ENCODE measurements around the gene TRAPPC12. TPM values are rescaled to one million over a fixed set of nuclear protein-coding genes. Genes with fewer than 3 reads are reported as not detected.

Gene TRAPPC12
- total RNA-seq = 100 to 1,000 TPM in 2 of 6 donors, 10 to 100 TPM in 4; 68.1 to 307 (median 91.5) TPM

DNA sequence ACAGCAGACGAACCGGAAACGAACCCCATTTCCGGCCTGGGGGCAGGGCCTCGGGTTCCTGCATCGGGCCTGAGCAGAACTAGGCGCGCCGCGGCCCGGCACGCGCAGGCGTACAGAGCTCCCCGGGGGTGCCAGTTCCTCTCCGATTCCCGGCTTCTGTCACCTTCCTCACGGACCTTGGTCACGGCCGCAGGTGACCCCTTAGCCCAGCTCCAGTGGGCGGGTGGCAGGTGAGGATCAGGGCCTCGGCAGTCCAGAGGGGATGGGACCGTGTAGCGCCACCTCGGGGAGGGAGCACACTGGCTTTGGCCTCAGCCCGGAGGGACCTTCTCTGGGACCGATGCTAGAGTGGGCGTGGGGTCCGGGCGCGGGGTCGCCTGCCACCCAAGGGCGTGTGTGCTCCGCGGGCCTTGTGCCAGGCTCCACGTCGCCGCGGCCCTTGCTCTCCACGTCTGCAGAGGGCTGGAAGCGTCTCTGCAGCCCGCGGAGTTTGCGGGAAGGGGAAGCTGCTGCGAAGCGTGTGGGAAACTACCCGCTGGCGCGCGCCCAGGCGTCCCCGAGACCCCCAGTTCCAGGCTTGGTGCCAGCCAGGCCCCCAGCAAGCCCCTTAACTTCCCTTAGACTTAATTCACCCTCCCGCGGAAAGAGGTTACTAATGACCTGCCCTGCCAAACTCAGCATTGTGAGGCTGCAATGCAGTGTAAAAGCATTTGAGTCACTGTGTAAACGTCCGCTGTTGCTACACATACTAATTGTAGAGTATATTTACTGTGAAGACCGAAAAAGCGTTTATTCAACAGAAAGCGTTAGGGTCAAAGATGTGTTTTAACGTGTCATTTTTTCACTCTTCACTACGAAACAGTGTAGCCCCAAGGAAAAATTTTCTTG lies at the start of gene TRAPPC12:
Gene TRAPPC12 (plus strand): TSS at position 48 of the 888 bp plus-strand sequence. CDS start 7,930 bp downstream, outside the sequence.
- TF ChIP-seq, protein P1, sequence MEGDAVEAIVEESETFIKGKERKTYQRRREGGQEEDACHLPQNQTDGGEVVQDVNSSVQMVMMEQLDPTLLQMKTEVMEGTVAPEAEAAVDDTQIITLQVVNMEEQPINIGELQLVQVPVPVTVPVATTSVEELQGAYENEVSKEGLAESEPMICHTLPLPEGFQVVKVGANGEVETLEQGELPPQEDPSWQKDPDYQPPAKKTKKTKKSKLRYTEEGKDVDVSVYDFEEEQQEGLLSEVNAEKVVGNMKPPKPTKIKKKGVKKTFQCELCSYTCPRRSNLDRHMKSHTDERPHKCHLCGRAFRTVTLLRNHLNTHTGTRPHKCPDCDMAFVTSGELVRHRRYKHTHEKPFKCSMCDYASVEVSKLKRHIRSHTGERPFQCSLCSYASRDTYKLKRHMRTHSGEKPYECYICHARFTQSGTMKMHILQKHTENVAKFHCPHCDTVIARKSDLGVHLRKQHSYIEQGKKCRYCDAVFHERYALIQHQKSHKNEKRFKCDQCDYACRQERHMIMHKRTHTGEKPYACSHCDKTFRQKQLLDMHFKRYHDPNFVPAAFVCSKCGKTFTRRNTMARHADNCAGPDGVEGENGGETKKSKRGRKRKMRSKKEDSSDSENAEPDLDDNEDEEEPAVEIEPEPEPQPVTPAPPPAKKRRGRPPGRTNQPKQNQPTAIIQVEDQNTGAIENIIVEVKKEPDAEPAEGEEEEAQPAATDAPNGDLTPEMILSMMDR (IDR thresholded peaks at IDR 0.05) = peak; percentile 12 to 56 (median 35)
- TF ChIP-seq POLR2AphosphoS5 (IDR thresholded peaks at IDR 0.05) (peak; percentile 86 to 87), POLR2A (IDR thresholded peaks at IDR 0.05) (peak; percentile 52 to 88 (median 76)), EP300 (IDR thresholded peaks at IDR 0.05) (peak in 1 of 4 donors; percentile 21)
- no peaks in the 10 kb centered on the region for H3K9me3 ChIP-seq
- H3K4me3 ChIP-seq = peak within 1 kb of the TSS; percentile 70 to 90 (median 86)
- ATAC-seq (ENCODE audit: low FRiP score in 2 of 2) = peak; percentile 95 to 96
- DNase-seq = peak; percentile 94 to 97
- 1 to 4% methylated on average over 13 to 43 of the region's 61 CpGs for WGBS, 2 donors
- H3K36me3 ChIP-seq = peaks cover 0 to 4% (median 0%) of the 10 kb centered on the region in 4 donors
- peak within 1 kb of the TSS; percentile 91 to 97 (median 93) for H3K27ac ChIP-seq
- H3K4me1 ChIP-seq = peaks cover 25 to 44% (median 30%) of the 10 kb centered on the region in 4 donors
- H3K27me3 ChIP-seq = no peaks in the 10 kb centered on the region

DNA sequence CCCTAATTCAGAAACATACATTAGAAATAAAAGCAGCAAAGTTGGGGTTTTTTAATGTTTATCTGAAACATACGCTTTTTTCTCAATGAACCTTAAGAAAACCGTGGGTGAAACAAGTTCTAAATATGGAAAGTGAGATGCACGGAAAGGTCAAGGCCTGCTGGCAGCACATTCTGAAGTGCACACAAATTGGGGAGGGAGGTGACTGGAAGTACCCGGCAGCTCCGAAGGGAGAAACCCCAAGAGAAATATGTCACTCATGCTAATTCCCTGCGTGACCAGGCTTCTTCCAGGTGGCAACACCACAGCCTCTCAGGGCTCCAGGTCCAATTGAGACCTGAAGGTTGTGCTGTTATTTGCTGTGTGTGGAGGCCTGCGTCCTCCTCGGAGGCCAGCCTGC lies 47.4 kb upstream of the TRAPPC12 start:
- TF ChIP-seq POLR2AphosphoS5 (IDR thresholded peaks at IDR 0.05) (no peak), POLR2A (IDR thresholded peaks at IDR 0.05) (no peak), EP300 (IDR thresholded peaks at IDR 0.05) (no peak)
- TF ChIP-seq, protein P1 (IDR thresholded peaks at IDR 0.05) = no peak
- DNase-seq (no peak), ATAC-seq (ENCODE audit: low FRiP score in 2 of 2) (no peak)
- Histone ChIP-seq H3K27me3 (no peaks in the 10 kb centered on the region), H3K4me1 (no peaks in the 10 kb centered on the region), H3K36me3 (peaks cover 4 to 34% (median 16%) of the 10 kb centered on the region in 4 donors), H3K4me3 (no peak overlapping the region), H3K27ac (no peak overlapping the region), H3K9me3 (no peaks in the 10 kb centered on the region)
- 96% methylated on average over 8 of the region's 8 CpGs for WGBS, 2 donors

DNA sequence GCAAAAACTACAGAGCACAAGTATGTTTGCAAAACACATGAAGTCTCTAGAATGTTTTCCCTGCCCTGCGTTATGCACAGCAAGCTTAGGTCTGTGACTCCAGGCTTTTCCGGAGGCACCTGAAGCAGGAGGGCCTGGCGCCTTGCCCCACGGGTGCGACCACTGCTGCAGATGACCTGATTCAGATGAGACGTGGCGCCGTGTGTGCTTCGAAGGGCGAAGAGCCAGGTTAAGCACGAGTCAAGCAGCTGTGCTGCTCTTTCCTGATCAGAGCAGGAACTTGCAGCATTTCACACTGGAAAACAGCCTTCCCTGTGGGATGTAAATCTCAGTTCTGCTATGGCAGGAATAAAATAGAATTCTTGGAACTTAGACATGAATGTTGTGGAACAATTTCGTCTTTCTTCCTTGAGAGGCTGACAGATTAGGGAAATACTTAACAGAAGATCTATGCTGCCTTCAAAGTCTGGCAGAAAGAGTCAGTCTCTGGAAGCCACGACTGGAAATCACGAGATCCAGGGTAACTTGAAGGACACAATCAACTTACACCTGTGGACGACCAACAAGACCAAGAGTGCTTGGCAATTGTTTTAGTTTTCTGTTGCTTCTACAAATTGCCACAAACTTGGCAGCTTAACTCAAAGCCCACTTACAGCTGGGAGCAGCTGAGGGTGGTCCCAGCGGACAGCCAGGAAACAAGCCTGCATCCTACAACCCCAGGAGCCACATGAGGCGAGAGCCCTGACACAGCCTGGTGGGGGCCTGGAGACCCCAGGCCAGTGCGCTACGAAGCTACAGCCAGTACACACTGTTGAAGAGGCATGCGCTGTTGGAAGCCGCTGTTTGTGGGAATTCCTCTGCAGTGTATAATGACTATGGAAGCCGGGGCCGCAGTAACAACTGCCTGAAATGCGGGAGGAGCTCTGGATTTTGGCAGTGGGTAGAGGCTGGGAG lies 44.8 kb upstream of the TRAPPC12 start:
- Histone ChIP-seq H3K4me3 (no peak overlapping the region), H3K27me3 (no peaks in the 10 kb centered on the region), H3K9me3 (no peaks in the 10 kb centered on the region), H3K4me1 (no peaks in the 10 kb centered on the region), H3K27ac (no peak overlapping the region), H3K36me3 (peaks cover 4 to 40% (median 19%) of the 10 kb centered on the region in 4 donors)
- peak in 1 of 2 donors; percentile 47 for ATAC-seq (ENCODE audit: low FRiP score in 2 of 2)
- WGBS, 2 donors = 90 to 93% methylated on average over 21 to 24 of the region's 24 CpGs
- TF ChIP-seq EP300 (IDR thresholded peaks at IDR 0.05) (no peak), POLR2AphosphoS5 (IDR thresholded peaks at IDR 0.05) (no peak)
- no peak for DNase-seq

DNA sequence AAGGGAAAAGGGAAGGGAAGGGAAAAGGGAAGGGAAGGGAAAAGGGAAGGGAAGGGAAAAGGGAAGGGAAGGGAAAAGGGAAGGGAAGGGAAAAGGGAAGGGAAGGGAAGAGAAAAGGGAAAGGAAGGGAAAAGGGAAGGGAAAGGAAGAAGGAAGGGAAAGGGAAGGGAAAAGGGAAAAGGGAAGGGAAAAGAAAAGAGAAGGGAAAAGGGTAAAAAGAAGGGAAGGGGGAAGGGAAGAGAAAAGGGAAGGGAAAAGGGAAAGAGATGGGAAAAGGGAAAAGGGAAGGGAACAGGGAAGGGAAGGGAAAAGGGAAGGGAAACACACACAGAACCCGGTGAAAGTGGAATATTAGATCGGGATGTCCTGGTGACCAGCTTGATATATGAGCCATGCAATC lies 42.6 kb upstream of the TRAPPC12 start:
- no peaks in the 10 kb centered on the region for H3K27me3 ChIP-seq
- no peaks in the 10 kb centered on the region for H3K4me1 ChIP-seq
- no peak for ATAC-seq (ENCODE audit: low FRiP score in 2 of 2)
- H3K9me3 ChIP-seq = no peaks in the 10 kb centered on the region
- H3K4me3 ChIP-seq = no peak overlapping the region
- WGBS, 2 donors = 89 to 94% methylated on average over 2 of the region's 2 CpGs
- no peak overlapping the region for H3K27ac ChIP-seq
- no peak for DNase-seq
- H3K36me3 ChIP-seq = peaks cover 0 to 34% (median 15%) of the 10 kb centered on the region in 4 donors
- TF ChIP-seq POLR2AphosphoS5 (IDR thresholded peaks at IDR 0.05) (no peak), EP300 (IDR thresholded peaks at IDR 0.05) (no peak), POLR2A (IDR thresholded peaks at IDR 0.05) (no peak)
- TF ChIP-seq, protein P1 (IDR thresholded peaks at IDR 0.05) = no peak
